IPS DF 4.7 (cell line): ENCODE data around the gene GOLGA6C.
"Not testable (repeated sequence)": the region's sequence is repeated elsewhere in the genome, so short reads cannot be mapped to it uniquely, and the experiment has no call there.

Experiments
- DNase-seq: peaks from one replicate; pipeline ENCODE4 v3.0.0-alpha.2; 2013; ENCODE audit warnings: low spot score; ENCODE audit errors: extremely low read depth

GOLGA6C gene

GRCh38 chr15:75251343-75251742, 6.8 kb upstream of the GOLGA6C start:
- DNase-seq, result not testable (repeated sequence)

GRCh38 chr15:75252285-75252684, 5.8 kb upstream of the GOLGA6C start:
- not testable (repeated sequence) for DNase-seq

- DNase-seq, result not testable (repeated sequence)
These were observed 648 bp downstream of the GOLGA6C start for GRCh38 chr15:75258620-75259343.

- not testable (repeated sequence) for DNase-seq
These were observed 1.7 kb downstream of the GOLGA6C start for GRCh38 chr15:75259873-75260272.

GRCh38 chr15:75273751-75274359, 15.7 kb downstream of the GOLGA6C start:
- DNase-seq, result not testable (repeated sequence)

GRCh38 chr15:75274509-75275107, 16.5 kb downstream of the GOLGA6C start:
- DNase-seq, result not testable (repeated sequence)

- DNase-seq, result not testable (repeated sequence)
These were observed 17.5 kb downstream of the GOLGA6C start for GRCh38 chr15:75275617-75276016.

- peak; percentile 30 for DNase-seq
These were observed 20.4 kb downstream of the GOLGA6C start for GRCh38 chr15:75278497-75278896.

GRCh38 chr15:75282572-75282971, 24.4 kb downstream of the GOLGA6C start, which contains the start of gene GOLGA6D:
Gene GOLGA6D (plus strand): TSS chr15:75282835. CDS start chr15:75282876, 41 bp downstream.
- DNase-seq, result not testable (repeated sequence)

- not testable (repeated sequence) for DNase-seq
These were observed 26.0 kb downstream of the GOLGA6C start for GRCh38 chr15:75284152-75284551.

GRCh38 chr15:75293660-75294059, 35.5 kb downstream of the GOLGA6C start:
- not testable (repeated sequence) for DNase-seq

- not testable (repeated sequence) for DNase-seq
These were observed 40.6 kb downstream of the GOLGA6C start for GRCh38 chr15:75298541-75299310.

GRCh38 chr15:75299311-75299688, 41.2 kb downstream of the GOLGA6C start:
- not testable (repeated sequence) for DNase-seq

- DNase-seq, result not testable (repeated sequence)
These were observed 41.9 kb downstream of the GOLGA6C start for GRCh38 chr15:75300026-75300425.

- DNase-seq, result no peak
These were observed 44.2 kb downstream of the GOLGA6C start for GRCh38 chr15:75302318-75302717.

- DNase-seq, result not testable (repeated sequence)
These were observed 44.6 kb downstream of the GOLGA6C start for GRCh38 chr15:75302753-75303152.

GRCh38 chr15:75306188-75306587, 48.1 kb downstream of the GOLGA6C start:
- no peak for DNase-seq

- DNase-seq, result peak; percentile 38
These were observed 49.8 kb downstream of the GOLGA6C start for GRCh38 chr15:75307778-75308390.

GRCh38 chr15:75309711-75310110, 51.6 kb downstream of the GOLGA6C start:
- no peak for DNase-seq

GRCh38 chr15:75312548-75312947, 54.4 kb downstream of the GOLGA6C start:
- DNase-seq, result not testable (repeated sequence)
